AG09319 (cell line): ENCODE measurements around the gene DIAPH2.

ENCODE experiments used
- DNase-seq: peaks from one replicate; pipeline ENCODE4 v3.0.0-alpha.2; 2010; ENCODE audit warnings: low read depth; ENCODE audit errors: extremely low read depth
- CTCF ChIP-seq: IDR thresholded peaks from 2 replicates; pipeline ENCODE4 v1.5.1; 2011; ENCODE audit warnings: low read depth, mild to moderate bottlenecking, inconsistent platforms, low read length, moderate library complexity

The DIAPH2 gene

DNA sequence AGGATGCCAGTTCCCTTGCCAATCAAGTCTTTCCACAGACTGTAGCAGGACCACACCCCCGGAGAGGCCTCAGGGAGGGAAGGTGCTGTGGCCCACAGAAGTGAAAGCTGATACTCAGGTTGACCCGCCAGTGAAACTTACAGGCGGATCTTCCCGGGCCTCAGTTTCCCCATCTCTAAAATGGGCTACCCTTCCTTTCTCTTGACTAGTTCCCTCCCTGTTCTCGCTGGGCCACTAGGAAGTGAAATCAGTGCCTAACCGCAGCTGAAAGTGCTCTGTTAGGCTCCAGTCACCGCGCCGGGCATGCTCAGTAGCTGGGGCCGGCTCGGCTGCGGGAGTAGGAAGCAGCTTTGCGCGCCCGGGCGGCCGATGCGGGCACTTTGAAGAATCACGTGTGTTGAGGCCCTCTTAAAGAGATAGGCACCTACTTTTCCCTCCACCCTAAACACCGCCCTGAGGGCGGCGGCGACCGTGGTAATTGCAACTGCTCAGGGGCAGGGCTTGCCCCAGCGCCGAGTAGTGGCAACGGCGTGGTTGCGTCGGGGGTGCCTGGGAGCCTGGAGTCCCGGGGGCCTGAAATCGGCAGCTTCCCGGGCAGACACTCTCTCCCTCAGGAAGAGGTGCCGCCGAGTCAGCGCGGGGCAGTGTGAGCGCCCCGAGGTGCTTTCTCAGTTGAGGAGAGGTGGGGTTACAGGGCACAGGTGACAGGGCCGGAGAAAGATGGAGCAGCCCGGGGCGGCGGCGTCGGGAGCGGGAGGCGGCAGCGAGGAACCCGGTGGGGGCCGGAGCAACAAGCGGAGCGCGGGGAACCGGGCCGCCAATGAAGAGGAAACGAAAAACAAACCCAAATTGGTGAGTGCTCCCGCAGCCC lies at the start of gene DIAPH2:
DIAPH2 (plus strand) TSS at position 504 of the 871 bp plus-strand sequence.
- TF ChIP-seq CTCF = no peak; the same call in 1 of the 2 replicates
- no peak for DNase-seq

GRCh38 chrX:96650023-96650422 lies 34.6 kb upstream of the DIAPH2 start:
- no peak for DNase-seq
- TF ChIP-seq CTCF = no peak

GRCh38 chrX:96655947-96656623 lies 28.6 kb upstream of the DIAPH2 start:
- no peak for DNase-seq
- TF ChIP-seq CTCF = no peak

GRCh38 chrX:96682516-96682915 lies 2.1 kb upstream of the DIAPH2 start:
- no peak for DNase-seq
- TF ChIP-seq CTCF = no peak

- no peak for TF ChIP-seq CTCF
- DNase-seq = no peak
These were observed 674 bp upstream of the DIAPH2 start for GRCh38 chrX:96683997-96684338.

DNA sequence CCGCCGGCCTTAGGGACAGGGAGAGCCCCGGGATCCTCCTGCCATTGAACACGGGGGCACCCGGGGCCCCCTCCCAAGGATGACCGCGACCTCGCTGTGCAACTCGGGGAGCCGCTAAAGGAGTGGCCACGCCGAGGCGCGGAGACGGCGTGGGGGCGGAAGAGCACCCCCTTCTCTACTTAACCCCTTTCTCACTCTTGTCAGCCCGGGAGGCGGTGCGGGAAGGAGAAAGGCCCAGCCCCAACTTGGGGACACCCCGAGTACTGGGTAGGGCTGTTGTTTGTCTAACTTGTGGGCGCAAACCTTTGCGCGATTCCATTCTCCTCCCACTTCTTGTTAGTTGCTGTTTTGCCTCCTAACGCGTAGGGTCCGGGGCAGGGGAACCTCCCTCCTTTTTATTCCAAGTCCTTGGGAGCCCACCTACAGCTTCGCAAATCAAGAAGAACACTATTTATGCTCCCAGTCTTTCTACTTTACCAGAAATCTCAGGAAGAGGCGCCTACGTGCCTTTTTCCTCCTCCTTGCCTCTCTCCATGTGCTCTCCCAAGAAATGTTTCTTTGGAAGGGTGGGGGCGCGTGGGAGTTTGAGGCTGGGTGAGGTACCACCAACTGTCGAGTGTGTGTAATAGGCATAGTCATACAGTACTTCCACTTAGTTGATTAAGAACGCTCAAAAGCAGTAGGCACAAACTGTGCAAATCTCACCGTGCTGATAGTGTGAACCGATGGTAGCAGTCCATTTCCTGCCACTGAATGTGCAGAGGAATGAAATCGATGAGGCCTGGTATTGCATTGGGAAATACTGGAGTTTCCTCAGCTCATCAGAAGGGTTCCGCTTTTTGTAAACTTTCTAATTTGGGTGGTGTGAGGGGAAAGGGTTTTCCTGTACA lies 813 bp downstream of the DIAPH2 start:
- DNase-seq = no peak

More for the DNA sequence above, 813 bp downstream of the DIAPH2 start:
- no peak for TF ChIP-seq CTCF
